OCI-LY3 (cell line): Measurements from ENCODE around the gene POLDIP2.

Source experiments
- H2AFZ ChIP-seq: fragments of 200-600, 300-600 bp; shearing (Covaris generic); 2 replicates; pipeline ENCODE4 v1.6.0; 2014; ENCODE audit warnings: antibody characterized with exemption, low read depth, low read length
- H3K27ac ChIP-seq: fragments of 200-600, 300-600 bp; sonication (generic); 2 replicates; pipeline ENCODE4 v1.5.1; 2014; ENCODE audit warnings: mild to moderate bottlenecking, low read length, moderate library complexity, mixed read lengths
- H3K27me3 ChIP-seq: fragments of 200-600, 300-600 bp; sonication (generic); 2 replicates; pipeline ENCODE4 v1.6.1; 2014; ENCODE audit warnings: low read depth, low read length, mixed read lengths
- H3K36me3 ChIP-seq: fragments of 200-600, 300-600 bp; sonication (generic); replicated peaks from 2 replicates; pipeline ENCODE3; 2014; ENCODE audit warnings: low read depth, low read length, mixed read lengths
- H3K4me1 ChIP-seq: fragments of 300-600, 200-600 bp; sonication (generic); 2 replicates; pipeline ENCODE4 v1.6.1; 2014; ENCODE audit warnings: low read length, mixed read lengths
- H3K4me2 ChIP-seq: fragments of 200-600, 300-600 bp; sonication (generic); 2 replicates; pipeline ENCODE4 v1.6.1; 2014; ENCODE audit warnings: low read length, mixed read lengths
- H3K4me3 ChIP-seq: fragments of 300-600, 200-600 bp; sonication (generic); 2 replicates; pipeline ENCODE4 v1.5.1; 2014; ENCODE audit warnings: antibody characterized with exemption, mild to moderate bottlenecking, low read length, moderate library complexity
- H3K79me2 ChIP-seq: fragments of 300-600, 200-600 bp; shearing (Covaris generic); 2 replicates; pipeline ENCODE4 v1.6.1; 2014; ENCODE audit warnings: mild to moderate bottlenecking, low read length, mixed read lengths
- H3K9ac ChIP-seq: fragments of 300-600, 200-600 bp; shearing (Covaris generic); 2 replicates; pipeline ENCODE4 v1.6.0; 2014; ENCODE audit warnings: mild to moderate bottlenecking, low read length, moderate library complexity
- H3K9me3 ChIP-seq: fragments of 200-600, 300-600 bp; shearing (Covaris generic); 2 replicates; pipeline ENCODE4 v1.6.1; 2014; ENCODE audit warnings: low read length, mixed read lengths; ENCODE audit not compliant: insufficient read depth
- H4K20me1 ChIP-seq: fragments of 200-600, 300-600 bp; sonication (generic); 2 replicates; pipeline ENCODE4 v1.6.1; 2016; ENCODE audit warnings: low read length, mixed read lengths; ENCODE audit not compliant: insufficient read depth
- EZH2phosphoT487 ChIP-seq: fragments of 200-600 bp; shearing (Covaris generic); IDR thresholded peaks from 2 replicates; pipeline ENCODE4 v1.6.1; 2018; ENCODE audit warnings: antibody characterized with exemption, mixed run types, low read depth
- TF ChIP-seq, protein P1 (sequence below): fragments of 200-600, 300-600 bp; sonication (generic); IDR thresholded peaks from 2 replicates; pipeline ENCODE4 v1.5.1; 2014; ENCODE audit warnings: antibody characterized with exemption, low read length, low read depth

POLDIP2 gene

DNA sequence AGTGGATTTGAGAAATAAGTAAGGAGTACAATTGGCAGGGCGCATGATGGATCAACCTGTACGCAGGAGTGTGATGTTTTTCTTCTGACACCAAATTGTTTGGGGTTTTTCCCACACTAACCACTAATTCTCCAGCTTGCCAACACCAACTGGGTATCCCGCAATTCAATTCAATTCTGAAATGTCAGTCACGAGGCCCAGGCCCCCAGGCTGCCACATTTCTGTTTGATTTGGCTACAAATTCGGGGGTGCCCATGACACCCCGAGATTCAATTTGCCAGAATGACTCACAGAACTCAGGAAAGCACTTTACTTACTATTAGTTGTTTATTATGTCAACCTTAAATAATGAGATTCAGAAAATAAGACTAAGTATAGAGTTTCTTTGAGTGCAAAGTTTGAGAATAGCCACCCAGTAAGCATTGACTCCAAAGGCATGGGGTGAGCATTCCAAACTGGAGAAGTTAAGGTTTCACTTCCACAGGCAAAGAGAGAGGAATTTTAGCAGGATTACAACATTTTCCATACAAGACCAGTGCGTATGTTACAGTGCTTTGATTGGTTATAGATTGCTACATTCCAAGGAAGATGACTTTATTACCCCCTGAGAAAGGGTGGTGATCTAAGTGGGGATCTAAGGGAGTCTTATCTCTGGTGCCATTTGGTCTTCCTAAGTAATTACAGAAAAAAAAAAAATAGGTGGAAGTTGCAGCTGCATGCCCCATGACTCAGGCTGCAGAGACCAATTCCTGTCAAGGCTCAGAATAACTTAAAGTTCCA is 37.2 kb upstream of the POLDIP2 start:
- no peak overlapping the region for H3K9ac ChIP-seq
- no peak overlapping the region for H2AFZ ChIP-seq
- TF ChIP-seq, protein P1, sequence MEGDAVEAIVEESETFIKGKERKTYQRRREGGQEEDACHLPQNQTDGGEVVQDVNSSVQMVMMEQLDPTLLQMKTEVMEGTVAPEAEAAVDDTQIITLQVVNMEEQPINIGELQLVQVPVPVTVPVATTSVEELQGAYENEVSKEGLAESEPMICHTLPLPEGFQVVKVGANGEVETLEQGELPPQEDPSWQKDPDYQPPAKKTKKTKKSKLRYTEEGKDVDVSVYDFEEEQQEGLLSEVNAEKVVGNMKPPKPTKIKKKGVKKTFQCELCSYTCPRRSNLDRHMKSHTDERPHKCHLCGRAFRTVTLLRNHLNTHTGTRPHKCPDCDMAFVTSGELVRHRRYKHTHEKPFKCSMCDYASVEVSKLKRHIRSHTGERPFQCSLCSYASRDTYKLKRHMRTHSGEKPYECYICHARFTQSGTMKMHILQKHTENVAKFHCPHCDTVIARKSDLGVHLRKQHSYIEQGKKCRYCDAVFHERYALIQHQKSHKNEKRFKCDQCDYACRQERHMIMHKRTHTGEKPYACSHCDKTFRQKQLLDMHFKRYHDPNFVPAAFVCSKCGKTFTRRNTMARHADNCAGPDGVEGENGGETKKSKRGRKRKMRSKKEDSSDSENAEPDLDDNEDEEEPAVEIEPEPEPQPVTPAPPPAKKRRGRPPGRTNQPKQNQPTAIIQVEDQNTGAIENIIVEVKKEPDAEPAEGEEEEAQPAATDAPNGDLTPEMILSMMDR = no peak
- no peak for TF ChIP-seq EZH2phosphoT487
- H4K20me1 ChIP-seq = no peaks in the 10 kb centered on the region
- no peak overlapping the region for H3K4me2 ChIP-seq
- H3K27ac ChIP-seq = no peak overlapping the region
- H3K9me3 ChIP-seq = no peaks in the 10 kb centered on the region
- peaks cover 5% of the 10 kb centered on the region; the same call in 1 of the 2 replicates for H3K4me1 ChIP-seq
- H3K27me3 ChIP-seq = no peaks in the 10 kb centered on the region
- H3K4me3 ChIP-seq = no peak overlapping the region
- H3K36me3 ChIP-seq = peaks cover 37% of the 10 kb centered on the region
- H3K79me2 ChIP-seq = no peaks in the 10 kb centered on the region

GRCh38 chr17:28392491-28392890 is 35.2 kb upstream of the POLDIP2 start:
- no peaks in the 10 kb centered on the region for H3K9me3 ChIP-seq
- H3K79me2 ChIP-seq = no peaks in the 10 kb centered on the region
- no peak overlapping the region for H3K27ac ChIP-seq
- H3K27me3 ChIP-seq = no peaks in the 10 kb centered on the region
- no peaks in the 10 kb centered on the region for H3K4me1 ChIP-seq
- no peak overlapping the region for H3K9ac ChIP-seq
- TF ChIP-seq, protein P1 = no peak
- TF ChIP-seq EZH2phosphoT487 = no peak
- peaks cover 46% of the 10 kb centered on the region for H3K36me3 ChIP-seq
- no peak overlapping the region for H3K4me3 ChIP-seq
- no peaks in the 10 kb centered on the region for H4K20me1 ChIP-seq
- H2AFZ ChIP-seq = no peak overlapping the region
- no peak overlapping the region for H3K4me2 ChIP-seq

- Histone ChIP-seq H3K4me1 (no peaks in the 10 kb centered on the region), H3K9me3 (no peaks in the 10 kb centered on the region), H3K4me3 (no peak overlapping the region), H3K27ac (no peak overlapping the region), H3K27me3 (no peaks in the 10 kb centered on the region), H3K4me2 (no peak overlapping the region), H3K36me3 (peaks cover 38% of the 10 kb centered on the region), H3K9ac (no peak overlapping the region), H4K20me1 (no peaks in the 10 kb centered on the region), H2AFZ (no peak overlapping the region), H3K79me2 (no peaks in the 10 kb centered on the region)
- no peak for TF ChIP-seq EZH2phosphoT487
- TF ChIP-seq, protein P1 = no peak
Observed at GRCh38 chr17:28391401-28391800, 34.1 kb upstream of the POLDIP2 start.

DNA sequence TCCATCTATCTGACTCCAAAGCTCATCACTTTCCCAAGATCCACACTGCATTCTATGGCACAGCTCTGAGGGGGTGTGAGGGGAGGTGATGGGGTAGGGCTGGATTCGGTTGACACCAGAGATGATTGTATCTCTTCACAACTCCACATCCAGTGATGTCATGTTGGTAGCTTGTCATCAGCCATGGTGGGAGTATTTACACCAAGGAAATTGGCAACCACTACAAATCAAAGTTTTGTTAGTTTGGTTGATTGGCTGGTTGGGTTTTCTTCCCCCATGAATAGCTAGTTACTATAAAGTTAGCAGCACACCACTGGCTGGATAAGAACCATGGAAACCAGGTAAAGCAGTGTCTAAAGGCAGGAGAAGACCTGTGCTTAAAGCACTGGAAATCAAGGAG is 33.7 kb upstream of the POLDIP2 start:
- TF ChIP-seq, protein P1 = no peak
- Histone ChIP-seq H3K36me3 (peaks cover 34% of the 10 kb centered on the region), H3K27ac (no peak overlapping the region), H3K79me2 (no peaks in the 10 kb centered on the region), H3K4me2 (no peak overlapping the region), H3K9me3 (no peaks in the 10 kb centered on the region), H3K4me1 (no peaks in the 10 kb centered on the region), H4K20me1 (no peaks in the 10 kb centered on the region), H2AFZ (no peak overlapping the region), H3K27me3 (no peaks in the 10 kb centered on the region), H3K9ac (no peak overlapping the region), H3K4me3 (no peak overlapping the region)
